ENCODE measurements around the gene GBE1.
"Not testable (repeated sequence)": the region's sequence is repeated elsewhere in the genome, so short reads cannot be mapped to it uniquely, and the experiment has no call there.

GBE1 gene

GRCh38 chr3:81531263-81531662, 230.2 kb downstream of the GBE1 start:
- DNase-seq (ENCODE audit: low read depth) = no peak

GRCh38 chr3:81530180-81530939, 231.1 kb downstream of the GBE1 start:
- no peak for DNase-seq (ENCODE audit: low read depth)

- DNase-seq (ENCODE audit: low read depth) = no peak
These were observed 239.6 kb downstream of the GBE1 start for GRCh38 chr3:81521855-81522254.

- no peak for DNase-seq (ENCODE audit: low read depth)
These were observed 242.5 kb downstream of the GBE1 start for GRCh38 chr3:81518945-81519344.

- no peak for DNase-seq (ENCODE audit: low read depth)
These were observed 245.4 kb downstream of the GBE1 start for GRCh38 chr3:81516042-81516441.

- DNase-seq (ENCODE audit: low read depth) = no peak
These were observed 247.9 kb downstream of the GBE1 start for GRCh38 chr3:81513591-81513990.

GRCh38 chr3:81503026-81503425, 258.4 kb downstream of the GBE1 start:
- no peak for DNase-seq (ENCODE audit: low read depth)

GRCh38 chr3:81502236-81502635, 259.2 kb downstream of the GBE1 start:
- no peak for DNase-seq (ENCODE audit: low read depth)

- DNase-seq (ENCODE audit: low read depth) = no peak
These were observed 261.4 kb downstream of the GBE1 start for GRCh38 chr3:81500039-81500438.

GRCh38 chr3:81497572-81498251, 263.7 kb downstream of the GBE1 start:
- no peak for DNase-seq (ENCODE audit: low read depth)

GRCh38 chr3:81496407-81497104, 264.9 kb downstream of the GBE1 start:
- no peak for DNase-seq (ENCODE audit: low read depth)

- not testable (repeated sequence) for DNase-seq (ENCODE audit: low read depth)
These were observed 269.0 kb downstream of the GBE1 start for GRCh38 chr3:81492471-81492870.

- DNase-seq (ENCODE audit: low read depth) = peak; percentile 51
These were observed 269.4 kb downstream of the GBE1 start for GRCh38 chr3:81492040-81492439.

GRCh38 chr3:81490541-81491288, 270.7 kb downstream of the GBE1 start:
- peak; percentile 83 for DNase-seq (ENCODE audit: low read depth)

GRCh38 chr3:81485444-81485865, 276.0 kb downstream of the GBE1 start:
- DNase-seq (ENCODE audit: low read depth) = peak; percentile 70

GRCh38 chr3:81484520-81484919, 276.9 kb downstream of the GBE1 start:
- no peak for DNase-seq (ENCODE audit: low read depth)

- no peak for DNase-seq (ENCODE audit: low read depth)
These were observed 278.4 kb downstream of the GBE1 start for GRCh38 chr3:81483046-81483445.

GRCh38 chr3:81477740-81478139, 283.7 kb downstream of the GBE1 start:
- no peak for DNase-seq (ENCODE audit: low read depth)

- DNase-seq (ENCODE audit: low read depth) = no peak
These were observed 284.8 kb downstream of the GBE1 start for GRCh38 chr3:81476692-81477091.

- no peak for DNase-seq (ENCODE audit: low read depth)
These were observed 288.7 kb downstream of the GBE1 start for GRCh38 chr3:81472600-81473362.

GRCh38 chr3:81470524-81471278, 290.7 kb downstream of the GBE1 start:
- DNase-seq (ENCODE audit: low read depth) = no peak

Data from fibroblast of the conjunctiva (primary cell).